Activated naive CD4-positive, alpha-beta T cell (primary cell): ENCODE results near the gene LCN1.
"Not testable (repeated sequence)": the region's sequence is repeated elsewhere in the genome, so short reads cannot be mapped to it uniquely, and the experiment has no call there.

Experiments
- DNase-seq, 4 experiments: peaks; one replicate each; lab custom pipeline; 2025; lab: John Stamatoyannopoulos, UW

Gene LCN1

GRCh38 chr9:135504262-135505243, 16.7 kb upstream of the LCN1 start:
- peak in 3 of 4 experiments; percentile 14 to 34 (median 32) for DNase-seq

GRCh38 chr9:135505406-135506187, 15.6 kb upstream of the LCN1 start:
- DNase-seq, result no peak

GRCh38 chr9:135506327-135507103, 14.7 kb upstream of the LCN1 start:
- DNase-seq, result no peak

GRCh38 chr9:135507104-135508035, 13.9 kb upstream of the LCN1 start:
- DNase-seq, result no peak

- DNase-seq, result no peak
Measured at GRCh38 chr9:135508211-135508820, 12.9 kb upstream of the LCN1 start.

DNA sequence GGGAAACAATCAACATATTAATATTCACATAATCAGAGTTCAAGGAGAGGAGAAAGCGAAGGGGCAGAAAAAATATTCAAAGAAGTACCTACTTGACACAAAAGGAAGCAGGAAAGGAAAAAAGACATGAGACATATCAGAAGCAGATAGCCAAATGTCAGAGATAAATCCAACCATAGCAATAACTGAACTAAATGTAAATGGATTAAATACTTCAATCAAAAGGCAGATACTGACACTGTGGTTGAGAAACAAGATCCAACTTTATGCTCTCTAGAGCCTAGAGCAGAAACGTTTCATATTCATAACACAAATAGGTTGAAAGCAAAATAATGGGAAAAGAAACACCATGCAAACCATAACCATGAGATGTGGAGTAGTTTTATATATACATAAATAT, 11.8 kb upstream of the LCN1 start:
- no peak for DNase-seq

DNA sequence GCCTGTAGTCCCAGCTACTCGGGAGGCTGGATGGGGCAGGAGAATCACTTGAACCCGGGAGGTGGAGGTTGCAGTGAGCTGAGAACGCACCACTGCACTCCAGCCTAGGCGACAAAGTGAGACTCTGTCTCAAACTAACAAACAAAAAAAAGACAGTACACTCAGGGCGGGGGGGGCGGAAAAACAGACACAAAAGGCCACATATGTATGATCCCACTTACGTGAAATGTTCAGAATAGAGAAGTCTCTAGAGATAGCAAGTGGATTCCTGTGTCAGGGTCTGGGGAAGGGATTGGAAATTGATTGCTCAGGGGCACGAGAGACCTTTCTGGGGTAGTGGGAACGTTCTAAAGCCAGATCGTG, 9.0 kb upstream of the LCN1 start:
- DNase-seq, result no peak

DNA sequence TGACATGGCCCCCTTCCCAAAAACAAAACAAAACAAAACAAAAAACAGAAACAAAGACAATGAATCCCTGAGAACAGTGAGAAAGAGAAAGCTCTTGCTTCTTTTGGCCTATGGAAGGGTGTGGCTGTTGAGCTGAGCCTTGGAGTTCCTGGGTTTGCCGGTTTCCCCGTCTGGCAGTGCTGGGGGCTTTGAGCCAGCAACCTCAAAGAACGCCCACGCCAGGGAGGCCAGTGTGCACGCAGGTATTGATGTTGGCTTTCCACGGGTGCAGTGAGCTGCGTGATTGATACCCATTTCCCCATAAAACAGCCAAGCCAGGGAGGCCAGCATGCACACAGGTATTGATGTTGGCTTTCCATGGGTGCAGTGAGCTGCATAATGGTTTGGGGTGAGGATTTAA, 8.3 kb upstream of the LCN1 start:
- DNase-seq, result no peak

DNA sequence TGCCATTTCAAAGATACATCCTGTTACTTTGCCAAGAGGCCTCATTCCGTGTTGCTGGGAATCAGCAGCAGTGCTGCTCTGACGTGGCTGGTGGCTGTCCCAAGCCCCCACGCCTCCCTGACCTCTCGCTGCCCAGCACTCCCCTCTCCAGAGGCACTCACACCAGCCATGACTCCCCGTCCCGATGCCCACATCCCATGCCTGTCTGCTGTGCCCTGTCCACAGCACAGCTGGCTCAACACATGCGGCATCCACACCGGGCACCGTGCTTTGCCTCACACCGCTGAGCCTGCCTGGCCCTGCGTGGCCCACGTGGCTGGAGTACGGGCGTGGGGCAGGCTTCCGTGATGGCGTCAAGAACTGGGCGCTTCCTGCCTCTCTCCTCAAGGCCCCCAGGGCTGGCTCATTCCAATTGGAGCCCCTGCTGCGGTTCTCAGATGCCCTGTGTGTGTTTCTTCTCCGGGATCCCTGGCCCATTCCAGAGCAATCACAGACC, 7.8 kb upstream of the LCN1 start:
- DNase-seq, result no peak

GRCh38 chr9:135513906-135514305, 7.3 kb upstream of the LCN1 start:
- DNase-seq, result not testable (repeated sequence)

- DNase-seq, result no peak
Measured at GRCh38 chr9:135514342-135515082, 6.7 kb upstream of the LCN1 start.

DNA sequence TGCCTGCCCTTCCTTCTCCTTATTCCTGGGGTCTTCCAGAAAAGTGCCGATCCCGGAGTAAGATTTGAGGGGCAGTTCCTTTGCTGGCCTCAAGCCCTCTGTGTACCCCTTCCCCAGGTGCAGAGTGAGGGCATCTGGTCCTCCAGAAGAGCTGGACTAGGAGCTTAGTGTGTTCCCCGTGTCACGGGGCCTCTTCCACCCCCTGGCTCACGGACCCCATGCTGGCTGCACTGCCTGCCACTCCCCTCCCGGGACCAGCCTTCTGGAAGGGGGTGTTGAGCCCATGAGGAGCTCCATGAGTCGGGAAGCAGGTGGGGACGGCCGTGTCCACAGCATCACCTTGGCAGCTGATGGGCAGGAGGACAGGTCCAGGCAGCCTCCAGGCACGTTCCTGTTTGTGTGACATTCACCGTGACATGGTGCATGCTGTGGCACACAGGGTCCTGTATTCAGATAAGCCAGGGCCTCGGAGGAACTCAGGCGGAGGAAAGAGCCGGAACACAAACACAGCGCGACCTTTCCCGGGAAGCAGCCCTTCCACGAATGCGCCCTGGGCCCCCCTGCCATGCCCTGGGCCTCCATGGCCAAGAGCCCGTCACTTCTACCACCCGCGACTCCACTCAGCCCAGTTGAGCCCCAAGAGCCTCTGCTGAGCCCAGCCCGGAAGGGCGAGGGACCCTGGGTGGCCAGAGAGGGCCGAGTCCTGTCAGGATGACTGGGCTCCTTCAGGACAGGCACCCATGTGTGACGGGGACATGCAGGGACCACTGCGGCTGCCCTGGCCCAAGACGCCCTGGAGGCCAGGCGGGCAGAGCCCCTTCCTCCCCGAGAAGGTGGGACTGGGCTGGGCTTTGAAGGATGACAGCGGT, 5.9 kb upstream of the LCN1 start:
- no peak for DNase-seq

- no peak for DNase-seq
Measured at GRCh38 chr9:135516132-135516860, 4.9 kb upstream of the LCN1 start.

GRCh38 chr9:135517407-135517822, 3.8 kb upstream of the LCN1 start:
- no peak for DNase-seq

- no peak for DNase-seq
Measured at GRCh38 chr9:135519179-135519971, 1.9 kb upstream of the LCN1 start.

- no peak for DNase-seq
Measured at GRCh38 chr9:135521608-135522095, 412 bp downstream of the LCN1 start.
